Endothelial cell of umbilical vein (primary cell): ENCODE results near the gene RBM44. TPM values are rescaled to one million over a fixed set of nuclear protein-coding genes. Genes with fewer than 3 reads are reported as not detected.
A peak's percentile ranks its signal among the peaks of the same experiment; 100 is the strongest.

ENCODE experiments used
- BruUV-seq: library from RNA; stranded (reverse); fragments of 400-500 nt; replicated peaks from 2 replicates; lab custom pipeline; 2021; lab: Mats Ljungman, UMichigan
- CTCF ChIA-PET: fragments of 300-600, 350-600 bp; sonication (Branson Sonifier 250); formaldehyde crosslinking; loops from one replicate; lab custom pipeline; 2021; ENCODE audit warnings: antibody characterized with exemption, inconsistent platforms; lab: Charles Lee
- POLR2A ChIA-PET: fragments of 300-600, 350-600 bp; sonication (Branson Sonifier 250); formaldehyde crosslinking; loops from one replicate; lab custom pipeline; 2021; ENCODE audit warnings: antibody characterized with exemption, inconsistent platforms; lab: Charles Lee
- DNase-seq: peaks from one replicate; pipeline ENCODE4 v3.0.0-alpha.2; 2011; ENCODE audit warnings: low read depth, low spot score
- FAIRE-seq: peaks from 2 replicates; lab custom pipeline; 2011; peaks lifted over from hg19 to GRCh38; lab: Jason Lieb, UNC
- H2AFZ ChIP-seq: 2 replicates; pipeline ENCODE4 v1.6.0; 2012; ENCODE audit warnings: low read depth, low read length, control low read depth, inconsistent platforms
- H3K27ac ChIP-seq: 2 replicates; pipeline ENCODE4 v1.5.1; 2011; ENCODE audit warnings: low read depth, mild to moderate bottlenecking, control low read depth, low read length, moderate library complexity; ENCODE audit not compliant: insufficient read depth
- H3K27me3 ChIP-seq, 2 experiments: 2 replicates each; pipeline versions ENCODE4 v1.6.0 to v1.6.1; 2011; ENCODE audit warnings: low read length in 2 of 2, mixed read lengths in 1 of 2; ENCODE audit not compliant: control insufficient read depth in 2 of 2, insufficient read depth in 2 of 2
- H3K36me3 ChIP-seq, 2 experiments: 2 replicates in 1 of 2; 3 replicates in 1 of 2; pipeline ENCODE4 v1.5.1; 2011; ENCODE audit warnings: low read length in 2 of 2, mild to moderate bottlenecking in 1 of 2, moderate library complexity in 1 of 2; ENCODE audit not compliant: control insufficient read depth in 2 of 2, insufficient read depth in 2 of 2; ENCODE audit errors: extremely low read depth in 1 of 2
- H3K4me1 ChIP-seq: 3 replicates; pipeline ENCODE4 v1.5.1; 2011; ENCODE audit warnings: mild to moderate bottlenecking, low read length; ENCODE audit not compliant: control insufficient read depth, insufficient read depth; ENCODE audit errors: extremely low read depth
- H3K4me2 ChIP-seq: 2 replicates; pipeline ENCODE4 v1.6.1; 2011; ENCODE audit warnings: low read length, control low read depth, mixed read lengths; ENCODE audit not compliant: insufficient read depth
- H3K4me3 ChIP-seq, 3 experiments: fragments of 200-600 bp in 1 of 3; sonication (generic), shearing (Covaris generic) in 1 of 3; replicated peaks in 1 of 3; 2 replicates each; pipeline ENCODE4 v1.5.1; 2011 to 2016; ENCODE audit warnings: control low read depth in 3 of 3, low read length in 3 of 3, mild to moderate bottlenecking in 2 of 3, inconsistent platforms in 1 of 3, low read depth in 1 of 3, moderate library complexity in 1 of 3; ENCODE audit not compliant: insufficient read depth in 1 of 3
- H3K79me2 ChIP-seq: 2 replicates; pipeline ENCODE4 v1.6.0; 2012; ENCODE audit warnings: low read length, inconsistent platforms; ENCODE audit not compliant: control insufficient read depth, insufficient read depth
- H3K9ac ChIP-seq: replicated peaks from 2 replicates; pipeline ENCODE3; 2011; ENCODE audit warnings: low read length, control low read depth; ENCODE audit not compliant: insufficient read depth; ENCODE audit errors: extremely low read depth
- H3K9me1 ChIP-seq: replicated peaks from 3 replicates; pipeline ENCODE4 v1.6.0; 2011; ENCODE audit warnings: mild to moderate bottlenecking, low read length; ENCODE audit not compliant: control insufficient read depth, insufficient read depth; ENCODE audit errors: extremely low read depth
- H3K9me3 ChIP-seq: replicated peaks from 2 replicates; pipeline ENCODE4 v1.5.1; 2012; ENCODE audit warnings: low read length, inconsistent platforms; ENCODE audit not compliant: control insufficient read depth, insufficient read depth
- H4K20me1 ChIP-seq: replicated peaks from 2 replicates; pipeline ENCODE3; 2011; ENCODE audit warnings: mild to moderate bottlenecking, low read length; ENCODE audit not compliant: control insufficient read depth, insufficient read depth; ENCODE audit errors: extremely low read depth
- EZH2 ChIP-seq: IDR thresholded peaks from 2 replicates; pipeline ENCODE4 v1.6.1; 2012; ENCODE audit warnings: borderline replicate concordance, low read depth, mild to moderate bottlenecking, moderate library complexity, low read length, inconsistent platforms; ENCODE audit not compliant: severe bottlenecking
- FOS ChIP-seq: IDR thresholded peaks from 2 replicates; pipeline ENCODE4 v1.6.1; 2011; ENCODE audit warnings: mild to moderate bottlenecking, low read length, moderate library complexity, borderline replicate concordance; ENCODE audit not compliant: insufficient read depth
- GATA2 ChIP-seq: IDR thresholded peaks from 2 replicates; pipeline ENCODE4 v1.7.0; 2011; ENCODE audit warnings: low read depth, mild to moderate bottlenecking, moderate library complexity, mixed read lengths, low read length; ENCODE audit not compliant: insufficient read length, insufficient read depth
- JUN ChIP-seq: IDR thresholded peaks from 2 replicates; pipeline ENCODE4 v1.6.1; 2011; ENCODE audit warnings: borderline replicate concordance, low read depth; ENCODE audit not compliant: insufficient read length, insufficient read depth
- MAX ChIP-seq: IDR thresholded peaks from 2 replicates; pipeline ENCODE4 v1.6.1; 2011; ENCODE audit not compliant: insufficient read depth, insufficient read length
- MYC ChIP-seq: IDR thresholded peaks from one replicate; pipeline ENCODE4 v1.6.1; 2011; ENCODE audit warnings: mild to moderate bottlenecking, low read depth, low read length
- POLR2A ChIP-seq: IDR thresholded peaks from 2 replicates; pipeline ENCODE4 v1.6.1; 2012; ENCODE audit warnings: low read depth, mild to moderate bottlenecking, control low read depth, low read length
- dilution Hi-C: fragments of 300-500 bp; cut with MboI; formaldehyde crosslinking; loops from one replicate; pipeline ENCODE4 v1.15.0; 2019; ENCODE audit warnings: low sequenced_read_pairs; ENCODE audit not compliant: extremely low pct_ligation_motif_present
- intact Hi-C: fragments of 100-400 bp; cut with micrococcal nuclease; formaldehyde crosslinking; loops from one replicate; pipeline ENCODE4 v1.10.0; 2022
- polyA plus RNA-seq, 4 experiments: library from polyadenylated mRNA; depleted of rRNA in 3 of 4; stranded (reverse) in 3 of 4; unstranded in 1 of 4; fragments of >200 nt; gene quantifications; 2 replicates each; pipeline versions ENCODE4 v1.2.1 to v1.2.3, GENCODE V29; 2011 to 2012; ENCODE audit warnings: missing spikeins in 1 of 4
- total RNA-seq: library from RNA; stranded (reverse); gene quantifications from 2 replicates; pipeline ENCODE4 v1.2.3, GENCODE V29; 2021

RBM44 gene
- total and polyA plus RNA-seq, 2 donors (not counting 3 experiments of a cell fraction or from before 2014, with no cell fraction given) = 0.14 to 0.53 TPM

- DNase-seq (no peak), FAIRE-seq (no peak)
- Histone ChIP-seq H3K4me1 (no peaks in the 10 kb centered on the region), H4K20me1 (no peaks in the 10 kb centered on the region), H2AFZ (no peak overlapping the region), H3K9me3 (no peaks in the 10 kb centered on the region), H3K4me3 (no peak overlapping the region), H3K27ac (no peak overlapping the region), H3K4me2 (no peak overlapping the region), H3K79me2 (no peaks in the 10 kb centered on the region), H3K27me3 (peaks cover 4 to 7% of the 10 kb centered on the region in 2 experiments), H3K36me3 (no peaks in the 10 kb centered on the region), H3K9me1 (no peaks in the 10 kb centered on the region), H3K9ac (no peak overlapping the region)
- no peak for TF ChIP-seq GATA2
- CTCF ChIA-PET = no interaction called here
- BruUV-seq = no TSS peak
- dilution Hi-C loops (no loop called here), intact Hi-C loops (no loop called here)
- POLR2A ChIA-PET = no interaction called here
Measured at GRCh38 chr2:237816531-237816930, 18.0 kb downstream of the RBM44 start.

GRCh38 chr2:237818066-237818473 lies 19.5 kb downstream of the RBM44 start:
- intact Hi-C loops = no loop called here
- Histone ChIP-seq H3K9me3 (no peaks in the 10 kb centered on the region), H3K4me1 (no peaks in the 10 kb centered on the region), H3K27me3 (peaks cover 4% of the 10 kb centered on the region in 2 experiments), H3K9ac (no peak overlapping the region), H2AFZ (no peak overlapping the region), H3K4me3 (no peak overlapping the region), H4K20me1 (no peaks in the 10 kb centered on the region), H3K9me1 (no peaks in the 10 kb centered on the region), H3K27ac (no peak overlapping the region), H3K4me2 (no peak overlapping the region), H3K36me3 (no peaks in the 10 kb centered on the region), H3K79me2 (no peaks in the 10 kb centered on the region)
- no TSS peak for BruUV-seq
- ChIA-PET CTCF (no interaction called here), POLR2A (no interaction called here)
- TF ChIP-seq GATA2 (peak; percentile 37), POLR2A (no peak), MAX (no peak), MYC (no peak), FOS (no peak), EZH2 (no peak), JUN (no peak)
- FAIRE-seq = no peak
- no peak for DNase-seq
- dilution Hi-C loops = no loop called here
